ENCODE measurements around the gene ITPR1.

- TF ChIP-seq CTCF (IDR thresholded peaks at IDR 0.05) = no peak
- no peak for TF ChIP-seq POLR2AphosphoS5 (IDR thresholded peaks at IDR 0.05)
- no peak for TF ChIP-seq POLR2A (IDR thresholded peaks at IDR 0.05)
- no peak for TF ChIP-seq EP300 (IDR thresholded peaks at IDR 0.05; ENCODE audit: low read depth)
Observed at GRCh38 chr3:4533489-4534443, 40.6 kb downstream of the ITPR1 start.
